ENCODE results near the gene SLC5A11.

Gene SLC5A11

GRCh38 chr16:24918641-24919040, 72.9 kb downstream of the SLC5A11 start:
- DNase-seq (ENCODE audit: low spot score) = no peak

GRCh38 chr16:24919536-24919935, 73.8 kb downstream of the SLC5A11 start:
- DNase-seq (ENCODE audit: low spot score) = no peak

- DNase-seq (ENCODE audit: low spot score) = no peak
Observed at GRCh38 chr16:24920568-24920967, 74.8 kb downstream of the SLC5A11 start.

- no peak for DNase-seq (ENCODE audit: low spot score)
Observed at GRCh38 chr16:24921229-24921628, 75.5 kb downstream of the SLC5A11 start.

- DNase-seq (ENCODE audit: low spot score) = no peak
Observed at GRCh38 chr16:24925163-24925562, 79.4 kb downstream of the SLC5A11 start.

GRCh38 chr16:24929409-24929808, 83.6 kb downstream of the SLC5A11 start:
- no peak for DNase-seq (ENCODE audit: low spot score)

GRCh38 chr16:24930440-24930839, 84.7 kb downstream of the SLC5A11 start:
- no peak for DNase-seq (ENCODE audit: low spot score)

- no peak for DNase-seq (ENCODE audit: low spot score)
Observed at GRCh38 chr16:24931091-24931490, 85.3 kb downstream of the SLC5A11 start.

- DNase-seq (ENCODE audit: low spot score) = no peak
Observed at GRCh38 chr16:24935336-24935735, 89.6 kb downstream of the SLC5A11 start.

- no peak for DNase-seq (ENCODE audit: low spot score)
Observed at GRCh38 chr16:24936151-24936550, 90.4 kb downstream of the SLC5A11 start.

GRCh38 chr16:24939224-24939623, 93.5 kb downstream of the SLC5A11 start:
- no peak for DNase-seq (ENCODE audit: low spot score)

GRCh38 chr16:24939738-24940137, 94.0 kb downstream of the SLC5A11 start:
- no peak for DNase-seq (ENCODE audit: low spot score)

GRCh38 chr16:24943471-24943870, 97.7 kb downstream of the SLC5A11 start:
- DNase-seq (ENCODE audit: low spot score) = no peak

- no peak for DNase-seq (ENCODE audit: low spot score)
Observed at GRCh38 chr16:24944206-24944605, 98.4 kb downstream of the SLC5A11 start.

GRCh38 chr16:24946155-24946554, 100.4 kb downstream of the SLC5A11 start:
- no peak for DNase-seq (ENCODE audit: low spot score)

GRCh38 chr16:24950275-24950674, 104.5 kb downstream of the SLC5A11 start:
- DNase-seq (ENCODE audit: low spot score) = no peak

- DNase-seq (ENCODE audit: low spot score) = no peak
Observed at GRCh38 chr16:24953306-24953705, 107.5 kb downstream of the SLC5A11 start.

- no peak for DNase-seq (ENCODE audit: low spot score)
Observed at GRCh38 chr16:24953721-24954120, 108.0 kb downstream of the SLC5A11 start.

- DNase-seq (ENCODE audit: low spot score) = no peak
Observed at GRCh38 chr16:24954137-24954536, 108.4 kb downstream of the SLC5A11 start.

GRCh38 chr16:24955975-24956731, 110.4 kb downstream of the SLC5A11 start:
- no peak for DNase-seq (ENCODE audit: low spot score)

- no peak for DNase-seq (ENCODE audit: low spot score)
Observed at GRCh38 chr16:24957887-24958286, 112.1 kb downstream of the SLC5A11 start.

All from SW480 (cell line).